GM23338 (cell line): ENCODE data around the gene SCYGR1. TPM values are rescaled to one million over a fixed set of nuclear protein-coding genes. Genes with fewer than 3 reads are reported as not detected.

Source experiments
- ATAC-seq: fragments of 200-7000 bp; cut with Tn5 transposase; 3 replicates; pipeline ENCODE4 v1.9.1; 2020
- DNase-seq: peaks from one replicate; pipeline ENCODE4 v3.0.0-alpha.2; 2015; ENCODE audit warnings: low spot score
- H2AFZ ChIP-seq: fragments of 200-600 bp; sonication (generic); 2 replicates; pipeline ENCODE4 v1.8.0; 2016; ENCODE audit warnings: antibody characterized with exemption, mild to moderate bottlenecking, moderate library complexity
- H3F3A ChIP-seq: fragments of 200-600 bp; sonication (generic); replicated peaks from 2 replicates; pipeline ENCODE4 v1.8.0; 2017; ENCODE audit warnings: antibody characterized with exemption, mixed run types, low read depth
- H3K27ac ChIP-seq: fragments of 200-600 bp; sonication (generic); 2 replicates; pipeline ENCODE4 v1.6.1; 2016; ENCODE audit warnings: low read depth
- H3K27me3 ChIP-seq: fragments of 200-600 bp; sonication (generic); 2 replicates; pipeline ENCODE4 v1.8.0; 2016; ENCODE audit warnings: mild to moderate bottlenecking, mixed run types, moderate library complexity; ENCODE audit not compliant: insufficient read depth
- H3K36me3 ChIP-seq: fragments of 200-600 bp; sonication (generic); 2 replicates; pipeline ENCODE4 v1.8.0; 2016; ENCODE audit warnings: mild to moderate bottlenecking; ENCODE audit not compliant: insufficient read depth
- H3K4me1 ChIP-seq: fragments of 200-600 bp; sonication (generic); 2 replicates; pipeline ENCODE4 v1.8.0; 2016; ENCODE audit warnings: mild to moderate bottlenecking, moderate library complexity; ENCODE audit not compliant: insufficient read depth
- H3K4me2 ChIP-seq: fragments of 200-600 bp; sonication (generic); 2 replicates; pipeline ENCODE4 v1.7.1; 2017; ENCODE audit warnings: mixed run types
- H3K4me3 ChIP-seq: fragments of 200-600 bp; sonication (generic); 2 replicates; pipeline ENCODE4 v1.6.1; 2016; ENCODE audit warnings: mixed run types
- H3K79me2 ChIP-seq: fragments of 200-600 bp; sonication (generic); replicated peaks from 2 replicates; pipeline ENCODE4 v1.8.0; 2017; ENCODE audit warnings: mild to moderate bottlenecking; ENCODE audit not compliant: insufficient read depth
- H3K9me2 ChIP-seq: fragments of 200-600 bp; sonication (generic); 2 replicates; pipeline ENCODE4 v1.8.0; 2017; ENCODE audit not compliant: insufficient read depth
- H4K20me1 ChIP-seq: fragments of 200-600 bp; sonication (generic); replicated peaks from 2 replicates; pipeline ENCODE4 v1.8.0; 2017; ENCODE audit warnings: mild to moderate bottlenecking; ENCODE audit not compliant: insufficient read depth
- H3K27ac Mint-ChIP-seq: 2 replicates; pipeline ENCODE4 v1.8.0; 2020; ENCODE audit warnings: inconsistent platforms, mild to moderate bottlenecking, moderate library complexity, mixed read lengths
- H3K27me3 Mint-ChIP-seq: 3 replicates; pipeline ENCODE4 v1.8.0; 2022; ENCODE audit warnings: low read depth, mild to moderate bottlenecking, moderate library complexity, mixed read lengths, inconsistent platforms; ENCODE audit not compliant: insufficient read depth, poor library complexity
- H3K36me3 Mint-ChIP-seq: 3 replicates; pipeline ENCODE4 v1.8.0; 2021; ENCODE audit warnings: low read depth, mild to moderate bottlenecking, inconsistent platforms, moderate library complexity, mixed read lengths
- H3K4me1 Mint-ChIP-seq: 3 replicates; pipeline ENCODE4 v1.8.0; 2020; ENCODE audit warnings: mild to moderate bottlenecking, inconsistent platforms, mixed read lengths
- H3K4me3 Mint-ChIP-seq: 3 replicates; pipeline ENCODE4 v1.8.0; 2021; ENCODE audit warnings: moderate library complexity, mild to moderate bottlenecking, inconsistent platforms, mixed read lengths
- H3K9me3 Mint-ChIP-seq: 3 replicates; pipeline ENCODE4 v1.8.0; 2020; ENCODE audit warnings: moderate library complexity, mild to moderate bottlenecking, inconsistent platforms, mixed read lengths
- CREB1 ChIP-seq: fragments of 250-450 bp; sonication (Bioruptor Pico); IDR thresholded peaks from 2 replicates; pipeline ENCODE4 v1.5.0; 2020; ENCODE audit warnings: low read depth, mild to moderate bottlenecking, moderate library complexity
- CTCF ChIP-seq, 2 experiments: fragments of 200-600 bp in 1 of 2; sonication (generic) in 1 of 2; conservative IDR thresholded peaks; 2 replicates each; pipeline versions ENCODE4 v1.5.1 to v1.6.1; 2016 to 2017; ENCODE audit warnings: antibody characterized with exemption in 2 of 2, low read depth in 2 of 2, mild to moderate bottlenecking in 2 of 2, moderate library complexity in 1 of 2
- NANOG ChIP-seq: IDR thresholded peaks from 2 replicates; pipeline ENCODE4 v1.6.1; 2016; ENCODE audit warnings: antibody characterized with exemption, borderline replicate concordance
- POLR2AphosphoS5 ChIP-seq: IDR thresholded peaks from 2 replicates; pipeline ENCODE4 v1.6.1; 2016; ENCODE audit warnings: antibody characterized with exemption, low read depth
- REST ChIP-seq: IDR thresholded peaks from one replicate; pipeline ENCODE4 v1.6.1; 2018; ENCODE audit warnings: antibody characterized with exemption; ENCODE audit not compliant: unreplicated experiment
- STAT1 ChIP-seq: IDR thresholded peaks from one replicate; pipeline ENCODE4 v1.6.1; 2016; ENCODE audit warnings: antibody characterized with exemption; ENCODE audit not compliant: unreplicated experiment
- ZNF114 ChIP-seq: fragments of 250-450 bp; sonication (Bioruptor Pico); IDR thresholded peaks from 2 replicates; pipeline ENCODE4 v1.5.0; 2020; ENCODE audit warnings: mild to moderate bottlenecking, moderate library complexity
- polyA plus RNA-seq: library from polyadenylated mRNA; unstranded; fragments of >200 nt; fragmentation: Nextera tagmentation; extraction: Ambion mirVana; gene quantifications from 2 replicates; pipeline ENCODE4 v1.2.1, GENCODE V29; 2016
- total RNA-seq: library from RNA; depleted of rRNA; stranded (reverse); fragments of >200 nt; shearing (Covaris generic); gene quantifications from 2 replicates; pipeline ENCODE4 v1.2.3, GENCODE V29; 2014

SCYGR1 gene
- total and polyA plus RNA-seq, 2 experiments from 2014 or later, result not detected

GRCh38 chr2:227378371-227378782 lies 9.4 kb downstream of the SCYGR1 start (continued):
- TF ChIP-seq POLR2AphosphoS5 (no peak), STAT1 (no peak), REST (no peak), NANOG (no peak), CREB1 (no peak)

DNA sequence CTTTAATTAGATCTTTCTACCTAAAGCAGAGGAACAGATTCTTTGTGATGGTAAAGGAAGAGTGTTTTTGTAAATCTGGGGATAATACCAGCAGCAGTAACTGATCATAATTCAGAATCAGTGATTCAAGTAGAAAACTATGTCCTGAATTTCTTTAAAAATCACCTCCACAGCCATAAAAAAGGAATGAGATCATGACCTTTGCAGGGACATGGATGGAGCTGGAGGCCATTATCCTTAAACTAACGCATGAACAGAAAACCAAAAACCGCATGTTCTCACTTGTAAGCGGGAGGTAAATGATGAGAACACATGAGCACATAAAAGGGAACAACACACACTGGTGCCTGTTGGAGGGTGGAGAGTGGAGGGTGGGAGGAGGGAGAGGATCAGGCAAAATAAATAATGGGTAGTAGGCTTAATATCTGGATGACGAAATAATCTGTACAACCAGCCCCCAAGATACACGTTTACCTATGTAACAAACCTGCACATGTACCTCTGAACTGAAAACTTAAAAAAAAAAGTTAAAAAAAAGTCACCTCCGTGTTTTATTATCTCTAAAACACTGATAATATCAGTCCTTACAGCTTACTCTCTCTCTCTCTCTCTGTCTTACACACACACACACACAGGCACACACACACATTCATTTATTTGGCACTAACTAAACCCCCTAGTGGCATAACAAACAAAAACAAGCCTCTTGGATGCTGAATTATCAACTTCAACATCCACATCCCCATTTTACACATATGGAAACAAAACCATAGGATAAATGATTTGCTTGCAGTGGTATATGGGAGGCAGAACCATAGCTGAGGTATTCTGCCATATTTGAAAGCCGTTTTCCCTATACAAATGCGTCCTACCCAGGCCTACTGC lies 10.0 kb downstream of the SCYGR1 start:
- Histone ChIP-seq H2AFZ (peak overlapping the region; percentile 78; the same call in 1 of the 2 replicates), H3F3A (no peaks in the 10 kb centered on the region), H3K9me2 (no peaks in the 10 kb centered on the region), H3K79me2 (no peaks in the 10 kb centered on the region), H4K20me1 (no peaks in the 10 kb centered on the region), H3K27ac (no peak overlapping the region), H3K36me3 (no peaks in the 10 kb centered on the region), H3K4me1 (peaks cover 9% of the 10 kb centered on the region), H3K27me3 (no peaks in the 10 kb centered on the region), H3K4me3 (no peak overlapping the region), H3K4me2 (0 out of 2 replicates have a peak overlapping the region, but pooled peaks have one; percentile 6)
- DNase-seq, result peak; percentile 18
- ATAC-seq, result peak; percentile 38
- no peaks in the 10 kb centered on the region for H3K9me3 Mint-ChIP-seq
- peaks cover 16% of the 10 kb centered on the region for H3K4me1 Mint-ChIP-seq
- no peak overlapping the region; the same call in 2 of the 3 replicates for H3K4me3 Mint-ChIP-seq
- no peaks in the 10 kb centered on the region for H3K36me3 Mint-ChIP-seq
- peak overlapping the region; percentile 43; the same call in 1 of the 2 replicates for H3K27ac Mint-ChIP-seq
- no peaks in the 10 kb centered on the region for H3K27me3 Mint-ChIP-seq
- TF ChIP-seq REST, result no peak
- TF ChIP-seq STAT1, result no peak
- TF ChIP-seq CTCF (conservative IDR thresholded peaks at IDR 0.05; ENCODE audit: low read depth in 2 of 2), result peak; percentile 32 to 49
- no peak for TF ChIP-seq ZNF114 (CRISPR knock-in tag)
